Neuronal stem cell (in vitro differentiated cells): ENCODE measurements around the gene SYNJ1.
"Not testable (repeated sequence)": the region's sequence is repeated elsewhere in the genome, so short reads cannot be mapped to it uniquely, and the experiment has no call there.

Experiments used
- DNase-seq: peaks from one replicate; pipeline ENCODE4 v3.0.0-alpha.2; 2013; ENCODE audit warnings: low spot score
- H2AFZ ChIP-seq: one replicate; pipeline ENCODE4 v1.6.1; 2013; ENCODE audit warnings: mild to moderate bottlenecking, low read length, inconsistent platforms
- H2AK5ac ChIP-seq: 2 replicates; pipeline ENCODE4 v1.6.1; 2013; ENCODE audit warnings: low read depth, mild to moderate bottlenecking, inconsistent platforms, low read length, moderate library complexity, mixed read lengths
- H2BK120ac ChIP-seq: 2 replicates; pipeline ENCODE4 v1.6.1; 2013; ENCODE audit warnings: low read depth, mild to moderate bottlenecking, inconsistent platforms, low read length, moderate library complexity, mixed read lengths
- H2BK12ac ChIP-seq: one replicate; pipeline ENCODE4 v1.6.1; 2013; ENCODE audit warnings: low read length, inconsistent platforms
- H2BK15ac ChIP-seq: 2 replicates; pipeline ENCODE4 v1.6.1; 2013; ENCODE audit warnings: mild to moderate bottlenecking, low read length, inconsistent platforms, mixed read lengths
- H2BK5ac ChIP-seq: one replicate; pipeline ENCODE4 v1.6.1; 2013; ENCODE audit warnings: inconsistent platforms, mild to moderate bottlenecking, low read length, moderate library complexity
- H3K14ac ChIP-seq: one replicate; pipeline ENCODE4 v1.6.1; 2013; ENCODE audit warnings: low read length, inconsistent platforms
- H3K18ac ChIP-seq: 2 replicates; pipeline ENCODE4 v1.6.1; 2013; ENCODE audit warnings: low read length, inconsistent platforms
- H3K23ac ChIP-seq: 2 replicates; pipeline ENCODE4 v1.6.1; 2013; ENCODE audit warnings: low read depth, mild to moderate bottlenecking, mixed read lengths, low read length, inconsistent platforms; ENCODE audit not compliant: poor library complexity
- H3K27ac ChIP-seq: replicated peaks from 3 replicates; pipeline ENCODE4 v1.5.1; 2013; ENCODE audit warnings: low read length, inconsistent platforms
- H3K27me3 ChIP-seq, 3 experiments: 2 replicates each; pipeline ENCODE4 v1.6.1; 2013; ENCODE audit warnings: low read length in 3 of 3, mild to moderate bottlenecking in 2 of 3, inconsistent platforms in 1 of 3, low read depth in 1 of 3, mixed read lengths in 1 of 3, moderate library complexity in 1 of 3; ENCODE audit not compliant: control insufficient read depth in 3 of 3, insufficient read depth in 3 of 3
- H3K36me3 ChIP-seq, 2 donors: replicated peaks in 1 of 2; 2 replicates each; pipeline ENCODE4 v1.6.1; 2013; ENCODE audit warnings: low read length in 2 of 2; ENCODE audit not compliant: control insufficient read depth in 2 of 2, insufficient read depth in 2 of 2
- H3K4ac ChIP-seq: 2 replicates; pipeline ENCODE4 v1.6.1; 2013; ENCODE audit warnings: inconsistent platforms, mild to moderate bottlenecking, low read length, moderate library complexity
- H3K4me1 ChIP-seq, 2 donors: 1 replicate in 1 of 2; 2 replicates in 1 of 2; pipeline ENCODE4 v1.6.1; 2013; ENCODE audit warnings: low read length in 2 of 2, low read depth in 1 of 2; ENCODE audit not compliant: control insufficient read depth in 2 of 2, insufficient read depth in 1 of 2
- H3K4me2 ChIP-seq: one replicate; pipeline ENCODE4 v1.6.1; 2013; ENCODE audit warnings: mild to moderate bottlenecking, low read length, inconsistent platforms; ENCODE audit not compliant: insufficient read depth, poor library complexity, severe bottlenecking
- H3K4me3 ChIP-seq, 2 donors: 2 replicates each; pipeline ENCODE4 v1.5.1; 2013; ENCODE audit warnings: low read length in 2 of 2, mild to moderate bottlenecking in 2 of 2, inconsistent platforms in 1 of 2, moderate library complexity in 1 of 2
- H3K79me1 ChIP-seq: one replicate; pipeline ENCODE4 v1.6.1; 2013; ENCODE audit warnings: low read depth, mild to moderate bottlenecking, inconsistent platforms, low read length, moderate library complexity
- H3K9ac ChIP-seq: one replicate; pipeline ENCODE4 v1.6.1; 2013; ENCODE audit warnings: mild to moderate bottlenecking, low read depth, low read length, inconsistent platforms; ENCODE audit not compliant: poor library complexity
- H3K9me3 ChIP-seq, 2 donors: replicated peaks in 1 of 2; 2 replicates each; pipeline versions ENCODE3 to v1.6.1; 2013; ENCODE audit warnings: low read length in 2 of 2, mild to moderate bottlenecking in 2 of 2, inconsistent platforms in 1 of 2, low read depth in 1 of 2, mixed read lengths in 1 of 2, moderate library complexity in 1 of 2; ENCODE audit not compliant: control insufficient read depth in 2 of 2, insufficient read depth in 1 of 2
- H4K8ac ChIP-seq: one replicate; pipeline ENCODE4 v1.6.1; 2013; ENCODE audit warnings: low read depth, mild to moderate bottlenecking, inconsistent platforms, low read length, moderate library complexity
- H4K91ac ChIP-seq: one replicate; pipeline ENCODE4 v1.6.1; 2013; ENCODE audit warnings: low read length, low read depth, mild to moderate bottlenecking, inconsistent platforms; ENCODE audit not compliant: poor library complexity
- WGBS, 2 donors: extraction: QIAGEN DNeasy Blood & Tissue Kit; methylation state at CpG; one replicate each; pipeline ENCODE4 v1.1.7; 2013; ENCODE audit warnings: missing lambda C conversion rate in 2 of 2, mixed read lengths in 1 of 2; ENCODE audit not compliant: insufficient read length in 2 of 2, insufficient replicate concordance in 1 of 2; ENCODE audit errors: extremely low coverage in 2 of 2; 5-methylcytosine and 5-hydroxymethylcytosine counted together

SYNJ1 gene

GRCh38 chr21:32702702-32703101 lies 25.1 kb downstream of the SYNJ1 start:
- H3K4me3 ChIP-seq, result no peak overlapping the region
- H2BK120ac ChIP-seq, result no peak overlapping the region
- H4K91ac ChIP-seq, result no peak overlapping the region
- peaks cover 0 to 4% of the 10 kb centered on the region in 2 donors for H3K4me1 ChIP-seq
- H3K4ac ChIP-seq, result no peak overlapping the region
- H2BK15ac ChIP-seq, result no peak overlapping the region
- H2AK5ac ChIP-seq, result no peak overlapping the region
- no peak overlapping the region for H2AFZ ChIP-seq
- H3K23ac ChIP-seq, result no peak overlapping the region
- no peak for DNase-seq
- H3K27me3 ChIP-seq, result no peaks in the 10 kb centered on the region
- H4K8ac ChIP-seq, result no peak overlapping the region
- H3K4me2 ChIP-seq, result no peak overlapping the region
- no peak overlapping the region for H3K18ac ChIP-seq
- no peak overlapping the region for H3K9ac ChIP-seq
- H2BK12ac ChIP-seq, result no peak overlapping the region
- no peak overlapping the region for H3K14ac ChIP-seq
- H2BK5ac ChIP-seq, result no peak overlapping the region
- H3K9me3 ChIP-seq, result peaks cover 3 to 5% of the 10 kb centered on the region in 2 donors
- no peaks in the 10 kb centered on the region for H3K36me3 ChIP-seq
- H3K79me1 ChIP-seq, result no peaks in the 10 kb centered on the region
- H3K27ac ChIP-seq, result no peak overlapping the region
- WGBS, 2 donors, result no CpG with 5 or more reads among the region's 4 CpGs

- H3K14ac ChIP-seq, result no peak overlapping the region
- no peak overlapping the region for H3K23ac ChIP-seq
- H2BK12ac ChIP-seq, result no peak overlapping the region
- no peak overlapping the region for H3K4me2 ChIP-seq
- H2BK120ac ChIP-seq, result no peak overlapping the region
- no peak overlapping the region for H2BK15ac ChIP-seq
- no peak overlapping the region for H3K4me3 ChIP-seq
- no peaks in the 10 kb centered on the region for H3K36me3 ChIP-seq
- H3K9ac ChIP-seq, result no peak overlapping the region
- DNase-seq, result no peak
- H3K9me3 ChIP-seq, result peaks cover 0 to 3% of the 10 kb centered on the region in 2 donors
- no peak overlapping the region for H4K8ac ChIP-seq
- no peak overlapping the region for H2BK5ac ChIP-seq
- no peaks in the 10 kb centered on the region for H3K27me3 ChIP-seq
- peaks cover 0 to 4% of the 10 kb centered on the region in 2 donors for H3K4me1 ChIP-seq
- no peak overlapping the region for H3K4ac ChIP-seq
- no peak overlapping the region for H2AK5ac ChIP-seq
- no peak overlapping the region for H3K18ac ChIP-seq
- no peak overlapping the region for H4K91ac ChIP-seq
- H3K79me1 ChIP-seq, result no peaks in the 10 kb centered on the region
- WGBS, 2 donors, result no CpG with 5 or more reads among the region's 8 CpGs
- no peak overlapping the region for H2AFZ ChIP-seq
- H3K27ac ChIP-seq, result no peak overlapping the region
These were observed 28.7 kb downstream of the SYNJ1 start for GRCh38 chr21:32698971-32699693.

- no peak overlapping the region for H2AK5ac ChIP-seq
- no CpG with 5 or more reads among the region's 2 CpGs for WGBS, 2 donors
- no peak overlapping the region for H2BK15ac ChIP-seq
- H3K18ac ChIP-seq, result no peak overlapping the region
- no peaks in the 10 kb centered on the region for H3K79me1 ChIP-seq
- H3K27me3 ChIP-seq, result no peaks in the 10 kb centered on the region
- H3K4me1 ChIP-seq, result peaks cover 0 to 4% of the 10 kb centered on the region in 2 donors
- H3K14ac ChIP-seq, result no peak overlapping the region
- no peak overlapping the region for H3K27ac ChIP-seq
- no peak overlapping the region for H4K91ac ChIP-seq
- H3K23ac ChIP-seq, result no peak overlapping the region
- DNase-seq, result no peak
- no peaks in the 10 kb centered on the region for H3K36me3 ChIP-seq
- no peaks in the 10 kb centered on the region for H3K9me3 ChIP-seq
- no peak overlapping the region for H2BK12ac ChIP-seq
- no peak overlapping the region for H2BK120ac ChIP-seq
- no peak overlapping the region for H4K8ac ChIP-seq
- no peak overlapping the region for H2AFZ ChIP-seq
- no peak overlapping the region for H3K4me2 ChIP-seq
- H3K4ac ChIP-seq, result no peak overlapping the region
- H3K4me3 ChIP-seq, result no peak overlapping the region
- H2BK5ac ChIP-seq, result no peak overlapping the region
- no peak overlapping the region for H3K9ac ChIP-seq
These were observed 29.5 kb downstream of the SYNJ1 start for GRCh38 chr21:32698286-32698685.

- H3K79me1 ChIP-seq, H2BK120ac ChIP-seq, H2AK5ac ChIP-seq, H3K9me3 ChIP-seq, H3K27ac ChIP-seq, H3K36me3 ChIP-seq, H3K4me2 ChIP-seq, H3K14ac ChIP-seq, H4K8ac ChIP-seq, H3K4me3 ChIP-seq, H3K23ac ChIP-seq, H2AFZ ChIP-seq, H4K91ac ChIP-seq, H3K9ac ChIP-seq, H3K18ac ChIP-seq, DNase-seq, H3K4ac ChIP-seq, H2BK5ac ChIP-seq, H2BK15ac ChIP-seq, H2BK12ac ChIP-seq, H3K4me1 ChIP-seq, H3K27me3 ChIP-seq: not testable (repeated sequence)
- WGBS, 2 donors, result no CpG with 5 or more reads among the region's 7 CpGs
These were observed 32.3 kb downstream of the SYNJ1 start for GRCh38 chr21:32695482-32695881.
